OCI-LY1 (cell line): Measurements from ENCODE around the gene OPRD1.

Experiments used
- H2AFZ ChIP-seq: fragments of 200-600 bp; sonication (generic), shearing (Covaris generic); 2 replicates; pipeline ENCODE4 v1.6.0; 2014; ENCODE audit warnings: antibody characterized with exemption, mild to moderate bottlenecking, low read length
- H3F3A ChIP-seq: fragments of 200-600 bp; sonication (generic), shearing (Covaris generic); 2 replicates; pipeline ENCODE4 v1.6.0; 2014; ENCODE audit warnings: mild to moderate bottlenecking, antibody characterized with exemption, low read length, moderate library complexity; ENCODE audit not compliant: insufficient read depth
- H3K27ac ChIP-seq: fragments of 200-600 bp; sonication (generic); 2 replicates; pipeline ENCODE4 v1.5.1; 2014; ENCODE audit warnings: low read length, mixed run types, mild to moderate bottlenecking, low read depth; ENCODE audit not compliant: poor library complexity, severe bottlenecking
- H3K27me3 ChIP-seq: fragments of 200-600 bp; sonication (generic); 2 replicates; pipeline ENCODE4 v1.6.0; 2014; ENCODE audit warnings: antibody characterized with exemption, mild to moderate bottlenecking, low read length, moderate library complexity; ENCODE audit not compliant: insufficient read depth
- H3K36me3 ChIP-seq: fragments of 200-600 bp; sonication (generic); 2 replicates; pipeline ENCODE4 v1.6.1; 2014; ENCODE audit warnings: mild to moderate bottlenecking, antibody characterized with exemption, low read length, moderate library complexity, mixed read lengths; ENCODE audit not compliant: insufficient read depth
- H3K4me1 ChIP-seq: fragments of 200-600 bp; sonication (generic); 2 replicates; pipeline ENCODE4 v1.5.1; 2014; ENCODE audit warnings: mild to moderate bottlenecking, low read length, moderate library complexity; ENCODE audit not compliant: insufficient read depth, severe bottlenecking
- H3K4me2 ChIP-seq: fragments of 200-600 bp; sonication (generic), shearing (Covaris generic); 2 replicates; pipeline ENCODE4 v1.6.1; 2014; ENCODE audit warnings: low read length
- H3K4me3 ChIP-seq: fragments of 200-600 bp; sonication (generic); 2 replicates; pipeline ENCODE4 v1.5.1; 2014; ENCODE audit warnings: low read length, low read depth, mild to moderate bottlenecking, mixed read lengths; ENCODE audit not compliant: poor library complexity, severe bottlenecking
- H3K79me2 ChIP-seq: fragments of 200-600 bp; shearing (Covaris generic); 2 replicates; pipeline ENCODE4 v1.6.1; 2016; ENCODE audit warnings: mixed run types, low read length, mixed read lengths; ENCODE audit not compliant: insufficient read depth
- H3K9ac ChIP-seq: fragments of 200-600 bp; sonication (generic), shearing (Covaris generic); 2 replicates; pipeline ENCODE4 v1.6.1; 2014; ENCODE audit warnings: mild to moderate bottlenecking, low read length, mixed read lengths
- H3K9me2 ChIP-seq: fragments of 200-600 bp; sonication (generic), shearing (Covaris generic); 2 replicates; pipeline ENCODE4 v1.6.1; 2014; ENCODE audit warnings: low read depth, mild to moderate bottlenecking, low read length, mixed read lengths
- H3K9me3 ChIP-seq: fragments of 200-600 bp; shearing (Covaris generic); 2 replicates; pipeline ENCODE4 v1.6.1; 2014; ENCODE audit warnings: low read length, mixed read lengths
- H4K20me1 ChIP-seq: fragments of 200-600 bp; sonication (generic), shearing (Covaris generic); 2 replicates; pipeline ENCODE4 v1.6.0; 2016; ENCODE audit warnings: mild to moderate bottlenecking, low read length; ENCODE audit not compliant: insufficient read depth
- EZH2 ChIP-seq: fragments of 200-600 bp; sonication (generic), shearing (Covaris generic); IDR thresholded peaks from 2 replicates; pipeline ENCODE4 v1.8.0; 2017; ENCODE audit warnings: borderline replicate concordance, mixed run types, mild to moderate bottlenecking, antibody characterized with exemption, low read length, moderate library complexity, mixed read lengths
- TF ChIP-seq, protein P1 (sequence below): fragments of 200-600 bp; sonication (generic), shearing (Covaris generic); IDR thresholded peaks from 2 replicates; pipeline ENCODE4 v1.5.1; 2017; ENCODE audit warnings: mild to moderate bottlenecking, antibody characterized with exemption, low read length, moderate library complexity, mixed read lengths

The OPRD1 gene

DNA sequence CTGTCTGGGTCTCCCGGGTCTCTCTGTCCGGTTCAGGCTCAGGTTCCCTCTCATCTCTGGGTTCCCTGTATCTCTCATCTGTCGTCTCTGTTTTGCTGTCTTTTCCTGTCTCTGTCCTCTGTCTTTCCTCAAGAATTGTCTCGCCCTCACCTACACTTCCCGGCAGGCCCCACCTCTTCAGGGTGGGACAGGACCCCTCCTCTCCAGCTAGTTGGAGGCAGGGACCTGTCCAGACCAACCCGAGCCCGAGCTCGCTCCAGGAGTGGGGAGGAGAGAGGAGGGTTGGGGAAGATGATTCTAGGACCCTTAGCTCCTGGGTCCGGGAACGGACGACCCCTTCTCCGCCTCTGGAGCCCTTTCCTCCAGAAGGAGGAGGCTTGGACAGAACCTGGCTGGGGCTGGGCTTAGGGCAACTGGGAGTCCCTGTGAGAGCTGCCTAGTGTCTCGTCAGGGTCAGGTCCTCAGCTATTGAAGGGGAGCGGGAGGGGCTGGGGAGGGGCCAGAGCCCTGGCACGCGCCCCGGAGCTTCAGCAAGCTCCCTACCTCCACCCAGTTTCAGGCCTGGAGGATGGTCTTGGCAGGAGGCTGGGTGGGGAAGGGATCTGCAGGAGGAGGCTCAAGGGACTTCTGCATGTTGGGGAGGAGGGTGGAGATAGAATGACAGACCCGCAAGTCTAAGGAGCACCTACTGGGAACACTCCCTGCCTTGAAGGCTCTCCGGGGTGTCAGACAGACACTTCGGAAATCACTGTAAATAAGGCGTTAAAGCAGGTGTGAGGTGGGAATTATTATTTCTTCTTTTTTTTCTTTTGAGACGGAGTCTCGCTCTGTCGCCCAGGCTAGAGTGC, 76.1 kb downstream of the OPRD1 start:
- peak overlapping the region; percentile 78 for H3K27ac ChIP-seq
- peak overlapping the region; percentile 96 for H3K4me2 ChIP-seq
- peaks cover 6% of the 10 kb centered on the region; the same call in 1 of the 2 replicates for H3F3A ChIP-seq
- H3K79me2 ChIP-seq = 0 out of 2 replicates have a peak, but pooled peaks cover 7% of the 10 kb centered on the region
- no peaks in the 10 kb centered on the region for H3K9me2 ChIP-seq
- no peak for TF ChIP-seq EZH2
- TF ChIP-seq, protein P1, sequence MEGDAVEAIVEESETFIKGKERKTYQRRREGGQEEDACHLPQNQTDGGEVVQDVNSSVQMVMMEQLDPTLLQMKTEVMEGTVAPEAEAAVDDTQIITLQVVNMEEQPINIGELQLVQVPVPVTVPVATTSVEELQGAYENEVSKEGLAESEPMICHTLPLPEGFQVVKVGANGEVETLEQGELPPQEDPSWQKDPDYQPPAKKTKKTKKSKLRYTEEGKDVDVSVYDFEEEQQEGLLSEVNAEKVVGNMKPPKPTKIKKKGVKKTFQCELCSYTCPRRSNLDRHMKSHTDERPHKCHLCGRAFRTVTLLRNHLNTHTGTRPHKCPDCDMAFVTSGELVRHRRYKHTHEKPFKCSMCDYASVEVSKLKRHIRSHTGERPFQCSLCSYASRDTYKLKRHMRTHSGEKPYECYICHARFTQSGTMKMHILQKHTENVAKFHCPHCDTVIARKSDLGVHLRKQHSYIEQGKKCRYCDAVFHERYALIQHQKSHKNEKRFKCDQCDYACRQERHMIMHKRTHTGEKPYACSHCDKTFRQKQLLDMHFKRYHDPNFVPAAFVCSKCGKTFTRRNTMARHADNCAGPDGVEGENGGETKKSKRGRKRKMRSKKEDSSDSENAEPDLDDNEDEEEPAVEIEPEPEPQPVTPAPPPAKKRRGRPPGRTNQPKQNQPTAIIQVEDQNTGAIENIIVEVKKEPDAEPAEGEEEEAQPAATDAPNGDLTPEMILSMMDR = no peak
- H3K9me3 ChIP-seq = no peaks in the 10 kb centered on the region
- no peaks in the 10 kb centered on the region for H3K27me3 ChIP-seq
- peak overlapping the region; percentile 93 for H3K9ac ChIP-seq
- peak overlapping the region; percentile 90 for H3K4me3 ChIP-seq
- no peaks in the 10 kb centered on the region; the same call in 1 of the 2 replicates for H3K36me3 ChIP-seq
- no peaks in the 10 kb centered on the region for H4K20me1 ChIP-seq
- H2AFZ ChIP-seq = no peak overlapping the region
- H3K4me1 ChIP-seq = peaks cover 55% of the 10 kb centered on the region

DNA sequence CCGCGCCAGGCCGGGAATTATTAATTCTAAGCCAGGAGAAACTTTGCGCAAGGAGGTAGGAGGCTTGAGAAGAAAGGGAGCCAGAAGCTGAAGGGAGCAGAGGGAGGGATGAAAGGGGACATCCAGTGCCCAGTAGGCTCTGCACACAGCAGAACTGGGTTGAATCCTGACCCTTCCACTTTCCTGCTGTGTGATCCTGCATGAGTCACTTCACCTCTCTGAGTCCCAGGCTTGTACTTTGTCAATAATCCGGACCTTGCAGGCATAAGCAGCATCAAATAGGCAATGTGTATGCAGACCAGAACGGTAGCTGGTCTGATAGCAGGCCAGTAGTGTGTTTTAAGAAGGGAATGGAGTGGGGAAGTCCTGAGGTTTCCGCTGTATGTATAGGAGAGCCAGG, 76.9 kb downstream of the OPRD1 start:
- Histone ChIP-seq H3K9ac (no peak overlapping the region), H4K20me1 (no peaks in the 10 kb centered on the region), H3F3A (peaks cover 6% of the 10 kb centered on the region; the same call in 1 of the 2 replicates), H3K36me3 (peaks cover 5% of the 10 kb centered on the region; the same call in 1 of the 2 replicates), H3K9me3 (no peaks in the 10 kb centered on the region), H3K9me2 (no peaks in the 10 kb centered on the region), H3K79me2 (0 out of 2 replicates have a peak, but pooled peaks cover 7% of the 10 kb centered on the region), H2AFZ (no peak overlapping the region), H3K27ac (no peak overlapping the region), H3K4me1 (peaks cover 46% of the 10 kb centered on the region), H3K4me3 (no peak overlapping the region), H3K27me3 (no peaks in the 10 kb centered on the region), H3K4me2 (peak overlapping the region; percentile 21; the same call in 1 of the 2 replicates)
- TF ChIP-seq, protein P1 = no peak
- no peak for TF ChIP-seq EZH2

DNA sequence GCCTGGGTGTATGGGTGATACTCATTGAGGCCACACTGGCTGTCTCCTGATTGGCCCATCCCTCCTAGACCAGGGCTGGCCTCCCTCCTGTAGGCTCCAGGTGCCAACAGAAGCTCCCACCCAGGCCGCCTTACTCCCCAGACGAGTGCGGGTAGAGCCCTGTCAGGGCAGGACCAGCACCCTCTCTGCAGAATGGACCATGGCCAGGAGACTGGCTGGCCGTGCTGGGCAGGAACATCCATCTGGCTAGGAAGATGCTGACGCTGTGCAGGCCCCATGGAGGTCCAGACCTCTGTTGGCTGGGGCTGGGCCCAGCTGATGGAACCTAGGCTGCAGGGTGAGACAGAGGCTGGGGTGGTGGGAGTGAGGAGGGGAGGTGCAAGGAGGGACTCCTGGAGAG, 77.4 kb downstream of the OPRD1 start:
- H3K27ac ChIP-seq = no peak overlapping the region
- no peaks in the 10 kb centered on the region for H3K9me3 ChIP-seq
- H2AFZ ChIP-seq = no peak overlapping the region
- no peaks in the 10 kb centered on the region for H3K27me3 ChIP-seq
- H4K20me1 ChIP-seq = no peaks in the 10 kb centered on the region
- H3K36me3 ChIP-seq = peaks cover 9% of the 10 kb centered on the region; the same call in 1 of the 2 replicates
- H3K4me1 ChIP-seq = peaks cover 42% of the 10 kb centered on the region
- H3K9ac ChIP-seq = no peak overlapping the region
- H3K4me3 ChIP-seq = no peak overlapping the region
- peaks cover 6% of the 10 kb centered on the region; the same call in 1 of the 2 replicates for H3F3A ChIP-seq
- peak overlapping the region; percentile 21; the same call in 1 of the 2 replicates for H3K4me2 ChIP-seq
- TF ChIP-seq EZH2 = no peak
- TF ChIP-seq, protein P1 = no peak
- 0 out of 2 replicates have a peak, but pooled peaks cover 7% of the 10 kb centered on the region for H3K79me2 ChIP-seq
- no peaks in the 10 kb centered on the region for H3K9me2 ChIP-seq
